ENCODE results near the gene IL31RA.

DNA sequence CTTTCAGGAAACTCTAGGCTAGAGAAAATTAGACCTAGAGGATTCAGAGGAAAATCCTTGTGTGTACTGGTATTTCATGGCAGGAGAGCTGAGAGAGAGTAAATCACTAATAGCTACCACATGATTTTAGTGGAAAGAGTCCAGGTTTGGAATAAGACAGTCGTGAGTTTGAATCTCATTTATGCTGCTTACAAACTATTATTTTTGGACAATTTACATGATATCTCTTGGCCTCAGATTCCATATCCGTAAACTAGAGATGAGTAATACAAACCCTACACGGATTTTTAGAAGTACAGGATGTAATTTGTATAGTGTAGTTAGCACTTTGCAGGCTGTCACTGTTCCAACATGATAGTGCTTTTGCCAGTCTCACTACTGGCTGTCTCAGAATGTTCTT is 2.7 kb downstream of the IL31RA start:
- TF ChIP-seq, protein P1, sequence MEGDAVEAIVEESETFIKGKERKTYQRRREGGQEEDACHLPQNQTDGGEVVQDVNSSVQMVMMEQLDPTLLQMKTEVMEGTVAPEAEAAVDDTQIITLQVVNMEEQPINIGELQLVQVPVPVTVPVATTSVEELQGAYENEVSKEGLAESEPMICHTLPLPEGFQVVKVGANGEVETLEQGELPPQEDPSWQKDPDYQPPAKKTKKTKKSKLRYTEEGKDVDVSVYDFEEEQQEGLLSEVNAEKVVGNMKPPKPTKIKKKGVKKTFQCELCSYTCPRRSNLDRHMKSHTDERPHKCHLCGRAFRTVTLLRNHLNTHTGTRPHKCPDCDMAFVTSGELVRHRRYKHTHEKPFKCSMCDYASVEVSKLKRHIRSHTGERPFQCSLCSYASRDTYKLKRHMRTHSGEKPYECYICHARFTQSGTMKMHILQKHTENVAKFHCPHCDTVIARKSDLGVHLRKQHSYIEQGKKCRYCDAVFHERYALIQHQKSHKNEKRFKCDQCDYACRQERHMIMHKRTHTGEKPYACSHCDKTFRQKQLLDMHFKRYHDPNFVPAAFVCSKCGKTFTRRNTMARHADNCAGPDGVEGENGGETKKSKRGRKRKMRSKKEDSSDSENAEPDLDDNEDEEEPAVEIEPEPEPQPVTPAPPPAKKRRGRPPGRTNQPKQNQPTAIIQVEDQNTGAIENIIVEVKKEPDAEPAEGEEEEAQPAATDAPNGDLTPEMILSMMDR (IDR thresholded peaks at IDR 0.05 in 4 of 5, conservative IDR thresholded peaks at IDR 0.05 in 1 of 5): no peak
- no peak for TF ChIP-seq POLR2A (IDR thresholded peaks at IDR 0.05)
